ENCODE results near the gene FBXO27. TPM values are rescaled to one million over a fixed set of nuclear protein-coding genes. Genes with fewer than 3 reads are reported as not detected.

Gene FBXO27
- total and polyA plus RNA-seq, 12 donors = 2.3 to 40.5 (median 17.6) TPM

- peak; percentile 11 to 55 for DNase-seq
- Histone ChIP-seq H3K9me3 (peaks cover 0 to 9% (median 0%) of the 10 kb centered on the region in 11 donors), H3K4me3 (no peak overlapping the region), H3K27me3 (peaks cover 0 to 17% (median 6%) of the 10 kb centered on the region in 7 donors), H3K27ac (no peak overlapping the region), H3K36me3 (no peaks in the 10 kb centered on the region), H3K4me1 (no peaks in the 10 kb centered on the region)
- peak in 4 of 8 donors; percentile 33 to 53 (median 40) for ATAC-seq
- peak; percentile 54 to 91 (median 71) for TF ChIP-seq CTCF (IDR thresholded peaks at IDR 0.05)
- 18 to 22% methylated on average over 10 of the region's 10 CpGs for WGBS, 2 donors
- intact Hi-C loops (cut with DNase I) = loop anchor here in 1 of 10 donors (5.0 kb wide), 1 partner anchor 275 kb away; no protein-coding TSS in a partner anchor
These were observed 19.9 kb upstream of the FBXO27 start for GRCh38 chr19:39052243-39052746.

- Histone ChIP-seq H3K4me3 (no peak overlapping the region), H3K27ac (no peak overlapping the region), H3K27me3 (peaks cover 0 to 23% (median 6%) of the 10 kb centered on the region in 7 donors), H3K9me3 (no peaks in the 10 kb centered on the region), H3K4me1 (no peaks in the 10 kb centered on the region), H3K36me3 (no peaks in the 10 kb centered on the region)
- intact Hi-C loops (cut with DNase I) = no loop called here
- no peak for TF ChIP-seq CTCF (IDR thresholded peaks at IDR 0.05)
- 48 to 50% methylated on average over 2 of the region's 2 CpGs for WGBS, 2 donors
- DNase-seq (no peak), ATAC-seq (no peak)
These were observed 14.7 kb upstream of the FBXO27 start for GRCh38 chr19:39047073-39047472.

GRCh38 chr19:39046037-39046821 is 13.9 kb upstream of the FBXO27 start:
- 70 to 78% methylated on average over 7 of the region's 7 CpGs for WGBS, 2 donors
- TF ChIP-seq CTCF (IDR thresholded peaks at IDR 0.05) = no peak
- no peak overlapping the region for H3K4me3 ChIP-seq
- no peak for DNase-seq
- no peak overlapping the region for H3K27ac ChIP-seq
- H3K27me3 ChIP-seq = peaks cover 0 to 17% (median under 1%) of the 10 kb centered on the region in 7 donors
- intact Hi-C loops (cut with DNase I) = no loop called here
- H3K9me3 ChIP-seq = no peaks in the 10 kb centered on the region
- ATAC-seq = no peak
- no peaks in the 10 kb centered on the region for H3K4me1 ChIP-seq
- H3K36me3 ChIP-seq = no peaks in the 10 kb centered on the region

- peaks cover 0 to 21% (median 0%) of the 10 kb centered on the region in 7 donors for H3K27me3 ChIP-seq
- ATAC-seq (no peak), DNase-seq (no peak)
- WGBS, 2 donors = 76 to 79% methylated on average over 6 of the region's 6 CpGs
- no peaks in the 10 kb centered on the region for H3K9me3 ChIP-seq
- intact Hi-C loops (cut with DNase I) = no loop called here
- no peak overlapping the region for H3K4me3 ChIP-seq
- H3K4me1 ChIP-seq = no peaks in the 10 kb centered on the region
- H3K27ac ChIP-seq = no peak overlapping the region
- H3K36me3 ChIP-seq = no peaks in the 10 kb centered on the region
- no peak for TF ChIP-seq CTCF (IDR thresholded peaks at IDR 0.05)
These were observed 13.2 kb upstream of the FBXO27 start for GRCh38 chr19:39045506-39045905.

Measured in heart right ventricle (tissue), 16 donors.